Measurements from ENCODE around the gene ZNF236. TPM values are rescaled to one million over a fixed set of nuclear protein-coding genes. Genes with fewer than 3 reads are reported as not detected.
"Not testable (repeated sequence)": the region's sequence is repeated elsewhere in the genome, so short reads cannot be mapped to it uniquely, and the experiment has no call there.

ZNF236 gene
- total RNA-seq, 1 donor from 2014 or later = 37.9 TPM

DNA sequence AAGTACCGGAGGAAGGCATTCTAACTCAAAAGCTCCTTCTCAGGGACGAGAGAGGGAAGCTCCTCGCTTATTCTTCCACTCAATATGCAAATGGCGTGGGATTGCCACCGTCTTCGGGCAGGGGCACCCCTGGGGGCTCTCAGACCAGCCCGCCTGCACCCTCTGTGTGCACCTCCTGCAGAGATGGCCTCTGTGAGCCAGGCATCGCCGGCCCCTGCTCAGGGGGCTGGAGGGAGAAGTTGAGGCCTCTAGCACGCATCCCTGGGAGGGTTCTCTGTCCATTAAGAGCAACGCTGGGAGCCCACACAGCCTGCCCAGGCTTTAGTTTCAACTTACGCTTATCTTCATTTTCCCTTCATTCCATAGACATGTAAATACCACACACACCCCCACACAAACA, 184.9 kb downstream of the ZNF236 start:
- intact Hi-C loops (cut with DNase I) = no loop called here
- ATAC-seq (no peak), DNase-seq (ENCODE audit: low spot score) (no peak)

DNA sequence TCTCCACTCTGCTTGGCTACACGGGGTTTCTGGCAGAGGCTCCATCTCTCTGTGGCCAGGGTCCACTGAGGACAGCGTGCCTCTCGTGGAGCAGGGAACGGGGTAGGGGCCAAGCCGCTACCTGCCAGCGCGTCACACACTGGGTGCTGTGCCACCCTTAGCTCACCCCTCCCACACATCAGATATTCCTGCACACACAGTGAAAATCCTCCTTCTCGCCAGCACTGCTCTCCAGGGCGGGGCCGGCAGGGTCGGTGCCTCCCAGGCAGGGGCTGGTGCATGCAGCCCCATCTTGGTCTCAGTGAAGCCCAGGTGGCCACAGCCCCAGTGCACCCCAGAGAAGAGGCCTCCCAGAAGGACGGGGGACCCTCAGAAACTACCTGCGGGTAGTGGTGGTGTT, 185.6 kb downstream of the ZNF236 start:
- no peak for ATAC-seq
- no peak for DNase-seq (ENCODE audit: low spot score)
- intact Hi-C loops (cut with DNase I) = no loop called here

DNA sequence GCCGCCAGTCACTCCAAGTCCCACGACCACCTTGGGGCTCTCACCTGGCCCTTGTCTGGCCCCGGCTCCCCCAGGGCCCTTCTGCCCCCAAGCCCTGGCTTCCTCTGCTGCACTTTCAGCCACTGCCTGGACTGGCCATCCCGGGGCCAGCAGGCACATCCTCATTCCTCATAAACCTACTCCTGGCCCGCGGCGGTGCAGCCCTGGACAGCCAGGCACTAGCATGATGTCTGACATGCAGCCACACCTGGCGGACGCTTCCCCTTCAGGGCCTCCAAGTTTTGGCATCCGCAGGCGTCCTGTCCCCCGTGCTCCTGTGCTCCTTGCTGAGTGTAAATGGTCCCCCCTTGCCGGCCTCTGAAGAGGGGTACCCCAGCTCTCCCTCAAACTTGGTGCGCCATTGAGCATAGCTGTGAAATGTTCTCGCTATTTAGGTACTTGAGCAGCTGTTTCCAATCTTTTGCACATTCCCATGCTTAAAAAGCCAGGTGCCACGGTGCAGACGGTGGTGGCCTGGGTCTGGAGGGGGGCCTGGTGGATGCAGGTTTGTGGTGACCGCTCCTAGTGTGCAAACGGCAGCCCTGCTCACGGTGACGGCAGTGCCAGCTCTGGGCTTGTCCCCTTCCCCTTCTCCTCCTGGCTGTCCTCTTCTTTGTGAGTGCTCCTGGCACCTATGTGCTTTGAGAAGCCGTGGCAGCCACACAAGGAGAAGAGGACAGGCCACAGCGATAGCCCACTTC, 186.4 kb downstream of the ZNF236 start:
- DNase-seq (ENCODE audit: low spot score) (no peak), ATAC-seq (no peak)
- intact Hi-C loops (cut with DNase I) = no loop called here

DNA sequence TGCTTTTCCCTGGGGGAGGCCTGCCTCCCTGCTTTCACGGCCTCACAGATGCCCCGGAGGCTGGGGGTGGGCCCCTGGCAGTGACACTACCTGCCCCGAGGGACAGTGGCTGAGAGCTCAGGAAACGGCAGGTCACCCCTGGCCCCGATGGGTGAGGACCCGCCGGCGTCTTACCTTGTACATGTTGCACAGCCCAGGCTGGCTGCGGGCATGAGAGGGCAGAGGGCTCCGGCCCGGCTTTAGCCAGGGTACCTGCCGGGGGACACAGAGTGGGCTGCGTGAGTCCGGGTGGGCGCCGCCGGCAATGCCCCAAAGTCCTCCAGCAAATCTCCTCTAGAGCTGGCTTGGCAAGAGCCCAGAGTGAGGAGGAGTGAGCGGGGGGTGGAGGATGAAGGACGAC, 187.3 kb downstream of the ZNF236 start:
- intact Hi-C loops (cut with DNase I) = no loop called here
- DNase-seq (ENCODE audit: low spot score) = no peak
- no peak for ATAC-seq

DNA sequence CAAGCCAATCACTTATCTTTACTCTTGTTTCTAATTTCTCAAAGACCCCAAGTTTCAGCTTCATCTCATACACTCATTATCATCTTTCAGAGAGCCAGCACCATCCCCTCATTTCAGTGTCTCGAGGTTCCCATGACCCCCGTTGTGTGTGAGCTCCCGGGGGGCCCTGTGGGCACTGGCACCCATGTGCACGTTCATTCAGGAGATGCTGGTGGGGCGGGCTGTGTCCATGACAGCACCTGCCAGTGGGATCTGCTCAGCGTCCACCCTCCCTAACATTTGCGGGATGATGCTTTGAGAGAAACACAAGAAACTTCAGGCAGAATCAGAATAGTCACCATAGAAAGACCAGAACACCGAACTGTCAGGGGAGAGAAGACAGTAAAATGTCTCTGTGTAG, 189.8 kb downstream of the ZNF236 start:
- DNase-seq (ENCODE audit: low spot score) = no peak
- intact Hi-C loops (cut with DNase I) = loop anchor here (1.0 kb wide), 1 partner anchor 43 kb away; no protein-coding TSS in a partner anchor
- ATAC-seq = no peak

DNA sequence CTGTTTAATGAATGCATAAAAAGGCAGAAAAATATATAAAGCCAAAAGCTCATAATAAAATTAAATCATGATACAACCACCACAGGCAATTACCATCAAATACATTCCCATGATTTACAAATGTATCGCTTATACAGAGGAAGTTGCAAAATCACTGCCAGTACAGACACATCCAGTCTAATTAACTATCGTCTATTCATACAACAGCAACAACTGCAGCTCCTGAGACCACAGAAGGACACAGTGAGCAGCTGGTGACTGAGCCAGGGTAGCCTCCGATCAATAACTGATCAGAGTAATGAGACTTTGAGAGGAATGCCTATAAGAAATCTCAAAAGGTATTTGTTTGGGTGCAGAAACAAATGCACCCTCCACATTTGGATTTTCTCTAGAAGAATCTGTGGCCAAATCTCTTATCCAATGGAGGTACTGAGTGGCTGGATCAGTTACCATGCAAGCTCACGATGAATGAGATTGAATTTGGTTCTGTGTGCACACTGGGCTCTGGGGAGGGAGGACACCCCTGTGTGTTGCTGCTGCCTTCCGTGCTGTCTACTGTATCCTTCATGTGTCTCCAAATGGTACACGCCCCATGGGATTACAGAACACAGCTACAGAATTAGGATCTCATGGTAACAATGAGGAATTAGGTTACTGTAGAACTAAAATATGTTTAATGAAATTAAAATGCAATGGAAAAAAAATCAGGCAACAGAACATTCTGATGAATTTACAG, 190.6 kb downstream of the ZNF236 start:
- intact Hi-C loops (cut with DNase I) = loop anchor here (1.0 kb wide), 1 partner anchor 42 kb away; no protein-coding TSS in a partner anchor
- ATAC-seq = no peak
- no peak for DNase-seq (ENCODE audit: low spot score)

DNA sequence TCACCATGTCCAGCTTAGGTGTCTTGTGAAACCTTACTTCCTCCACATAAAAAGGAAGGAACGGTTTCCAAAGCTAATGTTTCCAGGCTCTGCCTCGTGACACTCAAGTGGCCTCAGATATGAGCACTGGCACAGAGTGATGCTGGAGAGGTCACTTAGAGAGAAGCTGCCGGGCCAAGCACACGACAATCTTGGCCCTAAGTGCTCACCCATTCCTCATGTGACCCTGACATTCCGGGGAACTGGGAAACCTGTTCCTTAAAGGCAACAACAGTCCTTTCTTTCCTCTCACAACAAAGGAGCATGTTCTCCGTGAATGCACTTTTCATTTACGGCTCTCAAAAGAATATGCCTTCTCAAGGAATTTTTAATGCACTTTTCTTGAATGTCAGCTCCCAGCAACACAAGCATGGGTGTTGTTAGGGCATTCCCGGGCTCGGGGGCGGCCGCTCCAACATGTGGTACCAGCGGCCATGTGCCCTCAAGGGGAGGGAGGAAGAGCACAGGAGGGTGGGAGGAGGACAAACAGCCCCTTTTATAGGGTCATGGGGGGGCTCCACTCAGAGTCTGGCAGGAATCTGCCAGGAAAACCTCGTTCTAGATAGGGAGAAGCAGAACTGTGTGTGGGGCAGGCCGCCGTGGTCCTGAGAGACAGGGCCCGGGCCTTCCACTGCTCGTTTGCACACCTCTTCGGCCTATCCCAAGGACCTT, 191.6 kb downstream of the ZNF236 start:
- intact Hi-C loops (cut with DNase I) = no loop called here
- peak; percentile 90 for ATAC-seq
- no peak for DNase-seq (ENCODE audit: low spot score)

DNA sequence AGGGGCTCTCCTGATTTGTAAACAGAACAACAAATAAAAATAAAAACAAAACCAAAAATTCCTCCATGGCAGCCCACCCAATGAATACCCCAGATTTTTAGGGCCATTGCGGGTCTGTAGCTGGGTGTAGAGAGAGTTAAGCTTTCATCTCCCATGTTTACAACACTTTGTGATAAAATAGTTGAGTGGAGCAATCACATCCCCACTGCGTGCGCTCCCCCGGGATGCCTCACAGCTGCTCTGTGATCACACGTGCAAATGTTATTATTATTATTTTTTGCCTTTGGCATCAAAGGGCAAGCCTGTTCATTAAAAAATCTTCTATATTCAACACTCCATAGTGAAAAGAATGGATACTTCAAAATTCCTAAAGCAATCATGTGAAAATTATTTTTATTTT, 192.2 kb downstream of the ZNF236 start:
- DNase-seq (ENCODE audit: low spot score) = no peak
- intact Hi-C loops (cut with DNase I) = no loop called here
- ATAC-seq = peak; percentile 63

DNA sequence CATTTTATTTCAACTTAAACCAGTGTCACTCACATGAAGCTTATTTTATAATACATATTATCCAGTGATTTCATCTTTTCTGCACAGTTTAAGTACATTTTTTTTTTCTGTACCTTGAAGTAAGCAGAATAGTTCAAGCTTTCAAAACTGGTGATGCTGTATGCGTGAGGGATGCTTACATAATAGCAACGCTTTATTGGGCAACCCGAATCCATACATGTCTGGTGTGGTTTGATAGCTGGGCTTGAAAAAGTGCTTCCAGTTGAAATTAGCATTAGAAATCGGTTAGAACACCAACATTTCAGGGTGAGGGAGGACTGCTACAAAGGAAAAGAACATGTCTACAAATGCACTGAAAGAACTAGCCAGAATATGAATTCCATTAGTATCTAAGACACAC, 192.8 kb downstream of the ZNF236 start:
- intact Hi-C loops (cut with DNase I) = no loop called here
- ATAC-seq (no peak), DNase-seq (ENCODE audit: low spot score) (no peak)

DNA sequence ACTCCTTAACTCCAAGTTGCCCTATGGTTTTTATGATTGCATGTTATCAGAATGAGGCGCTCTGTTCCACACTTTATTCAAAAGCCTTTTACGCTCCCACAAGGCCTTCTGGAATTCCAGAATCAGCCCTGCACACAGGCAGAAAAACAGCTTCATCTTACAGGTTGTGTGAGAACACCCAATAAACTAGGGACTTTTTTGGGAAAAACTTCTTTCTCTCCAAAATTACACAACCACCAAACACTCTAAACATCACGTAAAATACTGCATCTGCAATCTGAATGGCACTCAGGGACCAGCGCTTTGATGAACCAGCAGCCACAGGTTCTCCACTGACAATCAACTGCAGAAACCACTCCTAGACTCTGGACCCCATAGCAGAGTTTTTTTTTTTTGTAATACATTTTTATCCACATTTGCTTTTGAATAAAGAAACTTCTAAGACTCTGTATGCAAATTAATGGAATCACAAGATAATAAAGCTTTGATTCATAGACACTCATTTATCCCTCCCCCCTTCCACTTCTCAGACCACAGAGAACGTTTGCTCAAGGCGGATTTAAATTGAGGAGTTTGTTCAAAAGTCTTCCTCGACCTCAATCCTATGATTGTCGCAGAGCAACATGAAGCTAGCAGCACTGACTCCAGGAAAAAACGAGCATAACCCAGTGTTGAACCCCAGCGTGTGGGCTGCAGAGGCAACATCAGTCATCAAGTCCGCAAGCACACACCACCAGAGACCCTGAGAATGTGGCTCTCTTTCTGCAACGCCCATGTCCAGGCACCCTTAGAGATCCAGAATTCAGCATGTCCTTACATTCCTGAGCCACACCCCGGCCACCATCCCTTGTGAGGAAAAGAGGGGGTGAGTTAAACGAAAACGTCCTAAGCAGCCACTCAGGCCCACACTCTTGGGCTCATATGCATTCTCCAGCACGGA, 193.7 kb downstream of the ZNF236 start:
- ATAC-seq (no peak), DNase-seq (ENCODE audit: low spot score) (no peak)
- intact Hi-C loops (cut with DNase I) = no loop called here

DNA sequence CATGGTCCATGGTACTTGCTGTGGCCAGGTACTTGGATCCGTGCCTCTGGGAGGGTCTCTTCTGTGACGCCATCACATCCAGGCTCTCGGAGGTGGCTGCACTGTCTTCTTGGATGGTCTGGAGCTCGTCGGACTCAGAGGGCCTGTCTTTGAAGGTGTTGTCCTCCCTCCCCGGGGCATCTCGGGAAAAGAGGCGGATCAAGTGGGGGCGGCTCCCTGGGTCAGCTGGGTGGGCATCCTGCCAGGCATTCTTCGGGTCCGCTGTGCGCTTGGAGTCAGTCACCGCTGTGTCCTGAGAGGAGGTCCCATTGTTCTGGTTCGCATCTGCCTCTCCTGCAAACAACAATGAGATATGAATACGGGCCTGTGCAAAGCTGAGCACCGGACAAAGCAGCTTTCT, 194.6 kb downstream of the ZNF236 start:
- intact Hi-C loops (cut with DNase I) = no loop called here
- DNase-seq (ENCODE audit: low spot score) = peak; percentile 88
- peak; percentile 66 for ATAC-seq

DNA sequence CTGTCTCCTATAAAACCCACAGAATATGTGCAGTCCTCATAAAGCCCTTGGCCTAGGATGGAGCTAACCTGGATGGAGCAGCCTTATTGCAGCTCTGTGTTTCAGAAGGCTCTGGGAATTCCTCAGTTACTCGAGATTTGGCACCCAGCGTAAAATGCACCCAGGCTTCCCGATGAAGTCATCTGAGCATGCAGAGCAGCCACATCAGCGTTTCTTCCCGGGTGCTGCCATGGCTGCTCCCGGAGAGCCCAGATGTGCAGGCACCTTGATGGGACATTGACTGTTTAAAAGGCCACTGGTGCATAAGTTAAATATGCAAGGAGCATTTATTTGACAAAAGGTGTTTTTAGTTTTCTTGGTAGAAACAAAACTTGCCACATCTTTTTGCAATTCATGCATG, 195.0 kb downstream of the ZNF236 start:
- ATAC-seq (no peak), DNase-seq (ENCODE audit: low spot score) (no peak)
- intact Hi-C loops (cut with DNase I) = no loop called here

DNA sequence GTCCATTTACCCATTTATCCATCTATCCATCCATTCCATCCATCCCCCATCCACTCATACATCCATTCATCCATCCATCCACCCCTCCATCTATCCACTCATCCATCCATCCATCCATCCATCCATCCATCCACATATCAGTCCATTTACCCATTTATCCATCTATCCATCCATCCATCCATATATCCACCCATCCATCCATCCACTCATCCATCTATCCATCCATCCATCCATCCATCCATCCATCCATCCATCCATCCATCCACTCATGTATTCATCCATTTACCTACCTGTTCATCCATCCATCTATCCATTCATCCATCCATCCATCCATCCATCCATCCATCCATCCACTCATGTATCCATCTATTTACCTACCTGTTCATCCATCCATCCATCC, 196.3 kb downstream of the ZNF236 start:
- DNase-seq (ENCODE audit: low spot score); intact Hi-C loops (cut with DNase I); ATAC-seq: not testable (repeated sequence)

DNA sequence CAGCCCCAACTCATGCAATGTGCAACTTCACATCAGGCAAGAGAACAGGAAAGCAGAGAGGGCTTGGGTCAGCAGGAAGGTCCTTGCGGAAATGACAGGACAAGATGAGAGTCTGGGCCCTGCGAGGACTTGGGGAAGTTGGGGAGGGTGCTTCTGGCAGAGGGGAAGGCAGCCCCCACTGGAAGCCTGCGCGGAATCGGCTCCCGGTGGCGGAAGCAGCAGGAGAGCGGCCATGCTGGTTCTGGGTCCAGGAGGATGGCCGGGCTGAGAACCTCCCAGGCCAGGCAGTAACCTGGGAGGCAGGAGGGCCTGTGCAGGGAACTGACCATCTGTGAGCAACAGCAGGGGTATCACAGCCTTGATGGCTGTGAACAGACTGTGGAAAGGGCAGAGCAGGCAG, 197.3 kb downstream of the ZNF236 start:
- no peak for ATAC-seq

More for the DNA sequence above, 197.3 kb downstream of the ZNF236 start:
- intact Hi-C loops (cut with DNase I) = no loop called here
- DNase-seq (ENCODE audit: low spot score) = no peak

Data from sciatic nerve (tissue), 2 donors.